Activated naive CD4-positive, alpha-beta T cell treated with anti-CD3 and anti-CD28 coated beads, Interleukin-2, amount 10 ng/mL, durations not matched to agents 7 days and 5 days (primary cell): ENCODE results near the gene SF1.

Experiments
- CTCF ChIA-PET: fragments of 350-600 bp; sonication (Branson Sonifier 250); formaldehyde crosslinking; loops from one replicate; lab custom pipeline; 2021; ENCODE audit warnings: antibody characterized with exemption; lab: Charles Lee
- DNase-seq: peaks from one replicate; pipeline ENCODE4 v3.0.0-alpha.2; 2020
- H3K27ac Mint-ChIP-seq: one replicate; pipeline ENCODE4 v1.8.0; 2021; ENCODE audit warnings: mild to moderate bottlenecking, moderate library complexity, mixed read lengths
- H3K27me3 Mint-ChIP-seq: one replicate; pipeline ENCODE4 v1.8.0; 2021; ENCODE audit warnings: mild to moderate bottlenecking, mixed read lengths
- H3K36me3 Mint-ChIP-seq: one replicate; pipeline ENCODE4 v1.8.0; 2021; ENCODE audit warnings: mixed read lengths
- H3K4me1 Mint-ChIP-seq: one replicate; pipeline ENCODE4 v1.8.0; 2021; ENCODE audit warnings: mixed read lengths
- H3K4me3 Mint-ChIP-seq: one replicate; pipeline ENCODE4 v1.8.0; 2021; ENCODE audit warnings: mild to moderate bottlenecking, moderate library complexity, mixed read lengths
- H3K9me3 Mint-ChIP-seq: one replicate; pipeline ENCODE4 v1.8.0; 2021; ENCODE audit warnings: mixed read lengths

Gene SF1

DNA sequence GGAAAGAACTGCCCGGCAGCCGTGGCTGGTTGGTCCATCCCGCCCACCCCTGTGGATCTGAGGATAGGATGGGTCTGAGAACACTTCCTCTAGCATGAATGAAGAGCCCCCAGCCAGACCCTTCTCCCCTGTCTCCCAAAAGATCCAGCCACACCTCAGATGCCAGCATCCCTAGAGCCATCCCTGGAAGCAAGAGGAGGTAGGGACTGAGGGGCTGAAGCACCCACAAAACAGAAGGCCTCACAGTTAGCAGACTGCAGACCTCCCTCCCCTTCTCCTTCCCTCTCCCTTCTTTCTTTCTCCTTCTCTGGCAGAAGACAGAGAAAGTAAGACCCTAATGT, 57.0 kb downstream of the SF1 start:
- CTCF ChIA-PET: interaction anchor here (0.7 to 1.5 kb wide), 2 partner anchors 18 to 32 kb away, joined by 3 to 4 read pairs; no protein-coding TSS in a partner anchor
- no peak overlapping the region for H3K27ac Mint-ChIP-seq
- no peak overlapping the region for H3K4me3 Mint-ChIP-seq
- no peaks in the 10 kb centered on the region for H3K9me3 Mint-ChIP-seq
- H3K4me1 Mint-ChIP-seq: peaks cover 20% of the 10 kb centered on the region
- no peak for DNase-seq
- H3K27me3 Mint-ChIP-seq: peaks cover 66% of the 10 kb centered on the region
- no peaks in the 10 kb centered on the region for H3K36me3 Mint-ChIP-seq

DNA sequence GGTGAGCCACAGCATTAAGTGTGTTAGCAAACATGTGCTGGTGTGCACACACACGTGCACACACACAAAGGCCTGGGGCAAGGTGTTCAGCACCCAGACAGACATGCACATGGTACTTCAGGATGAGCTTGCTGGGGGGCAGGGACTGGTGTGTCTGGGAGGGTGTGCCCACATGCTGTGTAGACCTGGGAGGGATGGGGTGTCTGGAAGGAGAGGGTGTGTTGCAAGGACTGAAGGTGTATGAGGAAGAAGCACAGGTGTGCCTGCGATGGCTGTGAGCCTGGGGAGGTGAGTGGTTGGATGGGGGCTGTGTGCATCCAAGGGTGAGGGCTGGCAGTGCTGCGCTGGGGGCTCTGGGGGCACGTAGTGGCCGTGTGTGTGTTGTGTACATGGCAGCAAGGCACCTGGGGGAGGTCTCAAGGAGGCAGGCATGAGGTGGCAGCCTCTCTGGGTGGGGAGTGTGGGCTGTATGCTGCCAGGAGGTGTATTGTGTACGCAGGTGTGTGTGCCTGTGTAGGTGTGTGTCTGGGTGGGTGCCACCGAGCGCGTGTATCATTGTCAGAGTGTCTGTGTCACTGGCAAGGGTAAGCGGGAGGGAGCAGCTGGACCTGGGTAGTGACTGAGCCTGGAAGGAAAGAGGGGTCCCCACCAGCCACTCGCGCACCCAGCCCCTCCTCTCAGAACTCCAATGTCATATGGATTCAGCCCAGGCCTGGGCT, 57.5 kb downstream of the SF1 start:
- Mint-ChIP-seq H3K4me3 (no peak overlapping the region), H3K4me1 (peaks cover 20% of the 10 kb centered on the region), H3K27me3 (peaks cover 72% of the 10 kb centered on the region), H3K36me3 (no peaks in the 10 kb centered on the region), H3K27ac (no peak overlapping the region), H3K9me3 (no peaks in the 10 kb centered on the region)
- no peak for DNase-seq
- CTCF ChIA-PET: interaction anchor here (1.5 kb wide), 1 partner anchor 32 kb away, joined by 4 read pairs; no protein-coding TSS in a partner anchor

DNA sequence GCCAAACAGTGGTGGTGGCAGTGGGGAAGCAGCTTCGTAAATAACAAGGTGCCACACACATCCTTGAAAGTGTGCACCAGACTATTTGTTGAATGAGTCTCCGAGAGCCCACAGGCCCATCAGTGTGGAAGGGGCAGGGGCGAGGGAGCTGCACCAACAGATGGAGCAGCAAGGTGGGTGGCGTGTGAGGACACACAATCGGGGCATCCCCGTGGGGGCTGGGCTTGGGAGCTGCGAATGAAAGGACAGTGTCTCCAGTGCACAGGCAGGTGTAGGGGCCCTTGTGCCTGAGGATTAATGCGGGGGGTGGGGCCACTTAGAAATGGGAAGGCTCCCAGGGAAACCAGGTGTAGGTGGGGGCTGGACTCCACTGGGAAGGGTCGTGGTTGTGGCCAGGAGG, 58.2 kb downstream of the SF1 start:
- Mint-ChIP-seq H3K36me3 (no peaks in the 10 kb centered on the region), H3K4me3 (no peak overlapping the region), H3K27me3 (peaks cover 78% of the 10 kb centered on the region), H3K27ac (no peak overlapping the region), H3K9me3 (no peaks in the 10 kb centered on the region), H3K4me1 (peaks cover 17% of the 10 kb centered on the region)
- CTCF ChIA-PET: interaction anchor here (1.0 kb wide), 1 partner anchor 31 kb away, joined by 3 read pairs; no protein-coding TSS in a partner anchor
- no peak for DNase-seq

DNA sequence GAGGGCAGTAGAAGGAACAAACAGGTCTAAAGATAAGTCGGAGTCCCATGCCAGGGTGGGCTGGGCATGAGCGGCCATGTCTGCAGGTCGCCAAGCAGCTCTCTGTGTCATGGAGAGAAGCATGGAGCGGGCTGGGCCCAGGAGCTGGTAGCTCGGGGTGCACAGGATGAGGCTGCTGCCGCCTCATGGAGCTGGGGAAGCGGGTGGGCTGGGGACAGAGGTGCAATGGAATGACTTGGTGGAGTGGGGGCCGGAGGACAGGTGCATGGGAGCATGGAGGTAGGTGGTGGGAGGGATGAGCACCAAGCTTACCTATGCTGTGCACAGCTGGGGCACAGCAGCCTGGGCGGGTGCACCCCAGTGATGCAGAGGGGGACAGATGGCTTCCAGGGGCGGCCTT, 58.9 kb downstream of the SF1 start:
- no peak for DNase-seq
- no peak overlapping the region for H3K27ac Mint-ChIP-seq
- no peaks in the 10 kb centered on the region for H3K36me3 Mint-ChIP-seq
- peaks cover 86% of the 10 kb centered on the region for H3K27me3 Mint-ChIP-seq
- H3K4me1 Mint-ChIP-seq: peaks cover 13% of the 10 kb centered on the region
- CTCF ChIA-PET: interaction anchor here (1.0 kb wide), 1 partner anchor 31 kb away, joined by 3 read pairs; no protein-coding TSS in a partner anchor
- no peaks in the 10 kb centered on the region for H3K9me3 Mint-ChIP-seq
- H3K4me3 Mint-ChIP-seq: no peak overlapping the region

DNA sequence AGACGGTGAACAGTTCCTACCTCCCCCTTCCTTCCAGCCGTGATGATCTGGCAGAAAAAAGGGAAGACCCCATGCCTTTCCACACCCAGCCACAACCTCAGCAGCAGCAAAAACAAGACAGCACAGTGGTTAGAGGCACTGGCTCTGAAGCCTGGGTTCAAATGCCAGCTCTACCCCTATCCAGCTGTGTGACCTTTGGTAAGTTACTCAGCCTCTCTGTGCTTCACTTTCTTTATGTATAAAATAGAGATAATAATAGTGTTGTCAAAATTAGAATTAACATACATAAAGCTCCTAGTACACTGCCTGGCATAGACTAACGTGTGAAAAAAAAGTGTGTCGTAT, 59.6 kb downstream of the SF1 start:
- Mint-ChIP-seq H3K27ac (no peak overlapping the region), H3K4me1 (peaks cover 8% of the 10 kb centered on the region), H3K9me3 (no peaks in the 10 kb centered on the region), H3K27me3 (peaks cover 92% of the 10 kb centered on the region), H3K4me3 (no peak overlapping the region), H3K36me3 (no peaks in the 10 kb centered on the region)
- CTCF ChIA-PET: interaction anchor here (0.6 kb wide), 1 partner anchor 107 kb away, joined by 6 read pairs; no protein-coding TSS in a partner anchor
- DNase-seq: no peak

DNA sequence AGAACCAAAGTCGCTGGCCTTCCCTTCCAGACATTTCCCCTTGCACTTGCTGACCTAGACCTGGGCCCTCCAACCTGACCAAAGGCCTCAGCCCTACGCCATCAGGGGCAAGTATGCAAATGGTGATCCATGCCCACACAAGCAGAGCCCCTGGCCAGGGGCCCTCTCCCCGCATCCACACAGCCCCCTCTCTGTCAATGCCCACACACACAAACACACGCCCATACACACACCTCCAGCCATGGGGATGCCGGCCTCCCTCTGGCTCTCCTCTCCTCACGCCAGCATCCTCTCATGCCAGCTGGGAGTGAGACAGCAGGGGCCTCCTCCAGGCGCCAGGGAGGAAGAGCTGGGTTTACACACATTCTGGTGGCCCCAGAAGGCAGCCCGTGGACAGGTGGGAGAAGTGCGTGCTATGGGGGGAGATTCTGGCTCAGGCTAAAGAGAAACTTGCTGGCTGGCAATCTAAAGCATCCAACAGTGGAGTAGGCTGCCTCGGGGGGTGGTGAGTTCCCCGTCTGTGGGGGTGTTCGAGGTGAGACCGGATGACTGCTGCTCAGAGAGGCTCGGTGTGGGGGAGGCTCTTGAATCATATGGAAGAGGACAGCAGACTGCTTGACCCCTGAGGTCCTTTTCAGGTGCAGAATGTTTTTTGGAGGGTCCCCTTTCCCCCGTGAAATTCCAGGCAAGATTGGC, 60.1 kb downstream of the SF1 start:
- DNase-seq: no peak
- no peaks in the 10 kb centered on the region for H3K36me3 Mint-ChIP-seq
- CTCF ChIA-PET: interaction anchor here (0.6 kb wide), 1 partner anchor 107 kb away, joined by 6 read pairs; no protein-coding TSS in a partner anchor
- H3K27me3 Mint-ChIP-seq: peaks cover 94% of the 10 kb centered on the region
- peaks cover 5% of the 10 kb centered on the region for H3K4me1 Mint-ChIP-seq
- H3K4me3 Mint-ChIP-seq: no peak overlapping the region
- no peak overlapping the region for H3K27ac Mint-ChIP-seq
- H3K9me3 Mint-ChIP-seq: no peaks in the 10 kb centered on the region

DNA sequence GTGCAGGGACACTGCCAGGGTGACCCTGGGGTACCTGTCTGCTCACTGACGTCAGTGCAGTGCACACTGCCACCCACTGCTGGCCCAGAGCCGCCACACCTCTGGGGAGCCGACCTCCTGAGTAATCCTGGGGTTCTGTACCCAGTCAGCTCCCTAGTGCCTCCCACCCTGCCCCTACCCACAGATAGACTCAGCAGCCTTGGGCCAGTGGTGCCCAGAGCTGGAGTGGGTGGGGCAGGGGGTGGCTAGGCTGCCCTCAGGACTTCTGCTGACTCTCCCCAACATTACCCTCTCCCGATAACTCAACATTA, 61.1 kb downstream of the SF1 start:
- CTCF ChIA-PET: interaction anchor here (0.7 to 2.2 kb wide), 2 partner anchors 14 to 28 kb away, joined by 3 to 11 read pairs; no protein-coding TSS in a partner anchor
- H3K9me3 Mint-ChIP-seq: no peaks in the 10 kb centered on the region
- H3K36me3 Mint-ChIP-seq: no peaks in the 10 kb centered on the region
- DNase-seq: no peak
- H3K4me3 Mint-ChIP-seq: no peak overlapping the region
- H3K27me3 Mint-ChIP-seq: peaks cover 93% of the 10 kb centered on the region
- no peak overlapping the region for H3K27ac Mint-ChIP-seq
- peaks cover 6% of the 10 kb centered on the region for H3K4me1 Mint-ChIP-seq

DNA sequence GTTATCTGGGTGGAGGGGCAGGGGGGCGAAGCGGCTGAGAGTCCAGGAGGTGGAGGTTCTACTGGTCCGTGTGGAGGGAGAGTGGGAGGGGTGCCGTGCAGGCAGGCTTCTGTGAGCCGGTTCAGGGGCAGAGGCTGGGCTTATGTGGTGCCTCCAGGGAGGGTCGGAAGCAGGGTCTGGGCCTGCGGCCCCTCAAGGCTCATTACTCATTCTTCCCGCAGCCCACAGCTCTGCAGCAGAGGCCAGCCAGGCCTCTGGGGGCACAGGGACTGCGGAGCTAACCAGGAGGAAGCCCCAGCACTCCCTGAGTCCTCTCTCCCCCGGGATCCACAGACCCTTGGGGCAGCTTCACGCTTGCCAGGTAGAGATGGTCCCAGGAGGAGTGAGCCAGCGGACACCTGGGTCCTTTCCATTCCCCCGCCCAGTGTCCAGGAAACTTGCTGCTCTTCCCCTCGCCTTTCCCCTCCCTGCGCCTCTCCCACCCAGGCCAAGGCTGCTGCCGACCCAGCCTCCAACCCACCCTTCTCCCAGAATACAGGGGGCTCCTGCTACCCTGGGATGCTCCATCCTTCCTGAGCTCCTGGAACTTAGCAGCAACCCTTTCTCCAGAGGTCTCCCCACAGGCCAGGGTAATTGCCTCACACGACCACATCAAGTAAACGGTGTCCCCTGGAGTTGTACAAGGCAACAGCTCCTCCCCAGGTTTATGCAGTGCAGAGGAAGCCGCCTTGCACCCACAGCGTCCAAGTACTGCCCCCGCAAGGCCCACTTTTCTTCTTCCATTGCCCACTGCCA, 61.7 kb downstream of the SF1 start:
- CTCF ChIA-PET: interaction anchor here (0.6 to 2.2 kb wide), 4 partner anchors 12 to 67 kb away, joined by 3 to 11 read pairs (median 3); no protein-coding TSS in a partner anchor
- Mint-ChIP-seq H3K36me3 (no peaks in the 10 kb centered on the region), H3K4me1 (peaks cover 11% of the 10 kb centered on the region), H3K9me3 (no peaks in the 10 kb centered on the region), H3K27ac (no peak overlapping the region), H3K27me3 (peaks cover 93% of the 10 kb centered on the region), H3K4me3 (no peak overlapping the region)
- DNase-seq: no peak

DNA sequence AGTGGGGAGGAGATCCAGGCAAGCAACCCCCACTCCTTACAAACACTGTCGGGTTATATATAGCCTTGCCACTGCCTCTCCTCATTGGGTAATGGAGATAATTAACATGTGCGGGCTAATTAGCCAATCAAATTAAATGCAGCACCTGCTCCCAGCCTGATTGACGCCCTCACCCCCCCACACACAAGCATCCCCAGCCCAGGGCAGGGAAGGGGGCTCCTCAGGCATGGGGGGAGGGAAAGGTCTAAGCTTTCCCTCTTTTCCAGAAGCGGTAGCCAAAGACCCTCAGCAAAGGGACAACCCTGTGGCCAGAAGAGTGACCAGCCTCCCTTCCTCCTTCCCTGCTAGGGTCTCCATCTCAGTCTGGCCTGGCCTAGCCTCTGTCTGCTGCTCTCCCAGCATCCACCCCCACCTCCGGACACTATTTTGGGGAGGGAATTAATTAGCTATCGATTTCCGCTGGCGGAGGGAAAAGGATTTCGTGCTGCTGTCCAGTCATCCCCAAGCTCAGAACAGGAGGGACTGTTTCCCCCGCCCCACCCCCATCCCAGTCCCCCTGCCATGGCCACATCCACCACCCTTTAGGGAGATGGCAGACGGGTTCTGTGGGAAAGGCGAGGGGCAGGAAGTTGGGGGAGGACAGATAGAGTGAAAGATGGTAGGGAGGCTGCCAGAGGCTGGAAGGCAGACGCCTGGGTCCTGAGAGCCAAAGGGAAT, 62.4 kb downstream of the SF1 start:
- CTCF ChIA-PET: interaction anchor here (0.6 to 2.2 kb wide), 3 partner anchors 12 to 66 kb away, joined by 3 to 11 read pairs (median 3); no protein-coding TSS in a partner anchor
- Mint-ChIP-seq H3K4me3 (no peak overlapping the region), H3K4me1 (peaks cover 16% of the 10 kb centered on the region), H3K27ac (no peak overlapping the region), H3K27me3 (peaks cover 93% of the 10 kb centered on the region), H3K9me3 (no peaks in the 10 kb centered on the region), H3K36me3 (no peaks in the 10 kb centered on the region)
- no peak for DNase-seq

DNA sequence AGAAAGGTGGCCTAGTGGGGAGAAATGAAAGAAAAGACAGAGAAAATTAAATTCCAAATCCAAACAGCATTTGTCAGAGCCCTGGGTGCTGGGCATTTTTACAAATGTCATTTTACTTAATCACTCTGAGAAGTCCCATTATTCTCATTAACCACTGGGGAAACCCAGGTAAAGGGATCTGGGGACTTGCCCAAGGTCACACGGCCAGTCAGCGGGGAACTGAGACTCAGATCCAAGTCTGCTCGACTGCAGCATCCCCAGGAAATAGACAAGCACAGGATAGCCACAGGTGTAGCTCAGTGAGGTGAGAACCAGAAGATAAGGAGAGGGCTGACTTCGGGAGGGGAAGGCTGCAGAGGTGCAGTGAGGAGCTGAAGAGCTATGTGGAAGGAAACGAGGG, 63.2 kb downstream of the SF1 start:
- Mint-ChIP-seq H3K27me3 (peaks cover 93% of the 10 kb centered on the region), H3K4me3 (no peak overlapping the region), H3K4me1 (peaks cover 19% of the 10 kb centered on the region), H3K36me3 (no peaks in the 10 kb centered on the region), H3K27ac (no peak overlapping the region), H3K9me3 (no peaks in the 10 kb centered on the region)
- no peak for DNase-seq
- CTCF ChIA-PET: interaction anchor here (1.8 to 2.2 kb wide), 2 partner anchors 11 to 26 kb away, joined by 5 to 11 read pairs; no protein-coding TSS in a partner anchor

DNA sequence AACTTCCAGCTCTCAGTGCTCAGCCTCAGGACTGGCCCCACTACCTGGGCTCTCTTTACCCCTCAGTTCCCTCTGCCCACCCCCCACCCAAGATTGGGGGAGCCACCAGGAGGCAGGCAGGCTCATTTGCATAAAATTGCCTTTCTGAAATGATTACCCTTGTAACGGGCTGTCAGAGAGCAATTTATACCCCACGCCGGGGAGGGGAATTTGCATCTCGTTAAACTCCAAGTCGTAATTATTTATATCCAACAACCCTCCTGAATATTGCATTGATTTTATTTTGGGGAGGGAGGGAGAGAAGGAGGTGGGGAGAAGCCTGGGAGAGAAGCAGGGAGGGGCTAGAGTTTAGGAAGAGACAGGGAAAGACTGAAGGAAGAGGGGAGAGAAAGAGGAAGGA, 63.7 kb downstream of the SF1 start:
- Mint-ChIP-seq H3K4me3 (no peak overlapping the region), H3K9me3 (no peaks in the 10 kb centered on the region), H3K27me3 (peaks cover 93% of the 10 kb centered on the region), H3K27ac (no peak overlapping the region), H3K4me1 (peaks cover 19% of the 10 kb centered on the region), H3K36me3 (no peaks in the 10 kb centered on the region)
- CTCF ChIA-PET: interaction anchor here (0.8 to 1.8 kb wide), 2 partner anchors 11 to 16 kb away, joined by 3 to 5 read pairs; no protein-coding TSS in a partner anchor
- DNase-seq: no peak
